Fibroblast of upper back skin (primary cell): Measurements from ENCODE around the gene EDN3.

Source experiments
- DNase-seq: peaks from one replicate; pipeline ENCODE4 v3.0.0-alpha.2; 2013

The EDN3 gene, protein sequence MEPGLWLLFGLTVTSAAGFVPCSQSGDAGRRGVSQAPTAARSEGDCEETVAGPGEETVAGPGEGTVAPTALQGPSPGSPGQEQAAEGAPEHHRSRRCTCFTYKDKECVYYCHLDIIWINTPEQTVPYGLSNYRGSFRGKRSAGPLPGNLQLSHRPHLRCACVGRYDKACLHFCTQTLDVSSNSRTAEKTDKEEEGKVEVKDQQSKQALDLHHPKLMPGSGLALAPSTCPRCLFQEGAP

GRCh38 chr20:59300333-59301081 is at the start of gene EDN3:
EDN3 (plus strand) TSS chr20:59300611; CDS start chr20:59300813, 202 bp downstream.
- DNase-seq: no peak

DNA sequence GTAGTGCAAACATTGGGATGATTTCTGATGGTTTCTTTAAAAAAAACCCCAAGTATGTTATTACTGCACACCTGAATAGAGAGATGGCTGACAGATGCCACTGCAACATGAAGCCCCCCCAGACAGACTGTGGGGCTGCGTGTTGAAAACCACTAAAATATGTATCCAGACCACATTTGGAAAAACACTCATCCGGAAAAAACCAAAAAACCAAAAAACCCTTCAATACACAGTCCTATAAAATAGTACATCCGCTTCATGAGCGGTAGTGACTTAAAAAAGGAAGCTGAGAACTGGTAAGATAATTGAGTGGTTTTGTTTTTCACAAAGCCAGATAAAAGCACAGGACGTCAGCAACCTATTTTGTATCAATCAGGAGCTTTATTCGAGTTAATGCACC is 47.1 kb upstream of the EDN3 start:
- DNase-seq: no peak

GRCh38 chr20:59253779-59254319 is 46.6 kb upstream of the EDN3 start:
- no peak for DNase-seq

DNA sequence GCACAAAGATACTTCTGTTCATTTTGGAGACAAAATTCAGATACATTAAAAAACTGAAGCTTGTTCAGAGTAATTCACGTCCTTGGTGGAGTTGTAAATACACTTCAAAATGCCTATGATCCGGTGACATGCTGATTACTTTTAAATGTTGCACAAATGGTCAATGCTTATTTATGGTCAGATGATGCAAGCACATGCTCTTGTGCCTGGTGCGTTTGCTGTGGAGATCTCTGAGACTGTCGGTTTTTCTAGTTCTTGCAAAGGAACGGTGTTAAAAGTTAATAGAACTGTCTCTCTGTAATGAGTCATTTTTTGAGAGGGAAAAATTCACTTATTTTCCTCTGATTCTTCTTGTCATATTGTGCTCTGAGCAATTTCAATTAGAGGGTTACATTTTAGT is 45.2 kb upstream of the EDN3 start:
- no peak for DNase-seq

GRCh38 chr20:59258221-59258621 is 42.2 kb upstream of the EDN3 start:
- no peak for DNase-seq

GRCh38 chr20:59259946-59260345 is 40.5 kb upstream of the EDN3 start:
- no peak for DNase-seq

GRCh38 chr20:59265298-59265697 is 35.1 kb upstream of the EDN3 start:
- no peak for DNase-seq

- no peak for DNase-seq
Measured at GRCh38 chr20:59268870-59269269, 31.5 kb upstream of the EDN3 start.

GRCh38 chr20:59269411-59270025 is 30.9 kb upstream of the EDN3 start:
- no peak for DNase-seq

- DNase-seq: no peak
Measured at GRCh38 chr20:59270380-59270779, 30.0 kb upstream of the EDN3 start.

DNA sequence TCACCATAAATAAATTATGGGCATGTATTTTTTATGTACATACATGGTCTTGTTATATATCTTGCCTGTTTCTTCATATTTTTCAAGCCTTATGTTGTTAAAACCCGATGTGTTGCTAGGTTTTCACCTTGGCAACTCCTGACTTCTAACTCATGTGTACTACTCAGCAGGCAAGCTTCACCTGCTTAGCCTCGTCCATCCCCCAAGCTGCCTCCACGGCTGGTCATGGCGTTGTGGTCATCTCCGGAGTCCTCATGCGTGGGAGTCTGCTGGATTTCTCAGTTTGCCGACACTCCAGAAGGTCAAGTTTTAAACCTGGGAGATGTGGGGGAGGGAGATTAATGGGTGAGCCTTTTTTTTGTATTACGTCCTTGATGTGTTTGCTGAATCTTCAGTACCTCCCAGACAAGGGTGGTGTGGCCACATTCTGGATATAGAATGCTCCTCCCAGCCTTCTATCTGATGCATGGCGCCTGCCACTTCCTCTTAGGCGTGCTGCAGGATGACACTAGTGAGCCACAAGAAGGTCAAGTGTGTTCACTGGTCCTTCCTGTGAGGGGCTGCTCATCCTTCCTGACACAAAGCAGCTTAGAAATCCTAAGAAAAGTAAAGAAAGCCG is 26.6 kb upstream of the EDN3 start:
- DNase-seq: no peak

- no peak for DNase-seq
Measured at GRCh38 chr20:59276938-59277337, 23.5 kb upstream of the EDN3 start.

- DNase-seq: no peak
Measured at GRCh38 chr20:59284470-59284869, 15.9 kb upstream of the EDN3 start.

- DNase-seq: no peak
Measured at GRCh38 chr20:59289994-59290393, 10.4 kb upstream of the EDN3 start.

- DNase-seq: no peak
Measured at GRCh38 chr20:59291740-59292383, 8.5 kb upstream of the EDN3 start.

DNA sequence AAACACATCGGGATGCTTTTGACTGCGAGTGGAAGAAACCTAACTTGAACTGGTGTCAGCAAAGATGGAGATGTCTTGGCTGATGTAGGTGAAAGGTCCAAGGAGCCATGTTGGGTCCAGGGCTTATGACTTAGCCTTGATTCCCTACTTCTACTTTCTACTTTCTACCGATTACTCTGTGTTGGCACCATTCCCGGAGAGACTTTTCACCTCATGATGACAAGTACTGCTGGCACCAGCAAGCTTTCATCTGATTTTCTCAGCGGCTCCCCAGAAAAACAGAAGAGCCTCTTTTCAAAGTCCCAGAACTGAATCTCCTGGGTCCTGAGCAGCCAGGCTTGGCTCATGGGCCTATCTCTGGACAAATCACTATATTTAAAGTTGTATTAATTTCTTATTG is 4.9 kb upstream of the EDN3 start:
- no peak for DNase-seq

DNA sequence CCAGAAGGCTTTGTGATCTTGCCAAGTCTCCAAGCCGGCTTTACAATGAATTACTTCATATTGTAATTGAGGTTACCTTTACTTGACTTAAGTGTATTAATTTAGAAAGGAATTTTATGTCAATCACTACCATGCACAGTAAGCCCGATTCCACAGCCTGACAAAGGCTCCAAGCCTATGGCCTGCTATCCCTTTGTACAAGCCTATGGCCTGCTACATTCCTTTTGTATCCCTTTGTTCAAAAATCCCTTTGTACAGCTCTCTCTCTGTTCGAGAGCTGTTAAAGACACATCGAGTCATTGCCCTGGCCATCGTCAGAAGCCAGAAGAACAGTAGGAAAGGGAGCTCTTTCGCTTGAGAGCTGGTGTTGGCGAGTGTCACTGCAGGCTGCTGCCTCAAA is 2.7 kb upstream of the EDN3 start:
- DNase-seq: no peak

DNA sequence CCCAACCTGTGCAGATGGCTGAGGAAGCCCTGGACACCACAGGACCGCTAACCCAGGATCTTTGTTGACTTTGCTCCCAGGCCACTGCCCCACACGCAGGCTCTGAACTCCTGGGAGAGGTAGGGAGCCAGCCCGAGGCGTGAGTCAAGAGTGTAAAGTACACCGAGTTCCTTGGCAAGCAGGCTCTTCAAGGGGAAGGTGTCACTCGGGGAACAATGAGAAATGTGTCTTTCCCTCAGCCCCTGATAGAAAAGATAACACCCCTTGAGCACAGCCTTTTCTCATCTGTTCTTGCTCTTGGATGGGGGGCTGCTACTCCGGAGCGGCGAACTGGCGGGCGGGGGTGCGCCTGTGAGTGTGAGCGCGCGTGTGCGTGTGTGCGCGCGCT is 472 bp upstream of the EDN3 start:
- no peak for DNase-seq

DNA sequence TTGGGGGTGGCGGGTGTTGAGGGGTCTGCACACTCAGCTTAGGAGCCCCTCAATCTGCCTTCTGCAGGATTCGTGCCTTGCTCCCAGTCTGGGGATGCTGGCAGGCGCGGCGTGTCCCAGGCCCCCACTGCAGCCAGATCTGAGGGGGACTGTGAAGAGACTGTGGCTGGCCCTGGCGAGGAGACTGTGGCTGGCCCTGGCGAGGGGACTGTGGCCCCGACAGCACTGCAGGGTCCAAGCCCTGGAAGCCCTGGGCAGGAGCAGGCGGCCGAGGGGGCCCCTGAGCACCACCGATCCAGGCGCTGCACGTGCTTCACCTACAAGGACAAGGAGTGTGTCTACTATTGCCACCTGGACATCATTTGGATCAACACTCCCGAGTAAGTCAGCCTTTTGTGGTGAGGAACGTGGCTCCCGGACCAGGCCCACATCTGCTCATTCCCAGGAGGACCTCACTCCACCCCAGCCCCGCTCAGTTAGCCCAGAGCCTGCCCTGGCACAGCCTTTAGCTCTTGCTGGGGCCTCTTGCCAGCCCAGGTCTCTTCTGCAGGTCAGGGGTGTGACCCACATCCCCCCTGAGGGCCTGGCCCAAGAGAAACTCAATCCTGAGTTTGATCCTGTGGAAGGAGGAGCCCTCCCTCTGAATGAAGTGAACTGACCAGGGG is 1.1 kb downstream of the EDN3 start:
- no peak for DNase-seq

- DNase-seq: no peak
Measured at GRCh38 chr20:59305908-59306655, 5.7 kb downstream of the EDN3 start.

DNA sequence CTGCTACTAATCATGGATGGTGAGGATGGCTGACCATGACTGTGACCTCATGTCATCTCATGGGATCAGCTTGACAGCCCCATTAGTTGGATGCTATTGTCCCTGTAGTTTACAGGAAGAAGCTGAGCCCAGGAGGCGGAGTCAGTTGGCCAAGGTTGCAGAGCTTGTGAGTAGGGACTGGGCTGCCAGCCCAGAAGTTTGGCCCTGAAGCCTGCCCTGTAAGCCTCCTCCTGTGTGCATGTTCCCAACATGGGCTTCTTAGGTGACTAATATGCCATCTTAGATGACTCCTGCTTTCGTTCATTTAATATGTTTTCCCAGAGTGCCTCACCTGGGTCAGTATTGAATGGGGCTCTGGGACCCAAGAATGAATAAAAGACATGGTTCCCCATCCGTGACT is 6.9 kb downstream of the EDN3 start:
- DNase-seq: no peak
